Breast epithelium (tissue), 4 donors: ENCODE results near the gene TTPAL. TPM values are rescaled to one million over a fixed set of nuclear protein-coding genes. Genes with fewer than 3 reads are reported as not detected.

ENCODE experiments used
- DNase-seq, 2 donors: peaks; one replicate each; pipeline ENCODE4 v3.0.0-alpha.2; 2019; ENCODE audit warnings: low spot score in 2 of 2
- H3K27ac ChIP-seq, 2 donors: fragments of 200-600 bp; sonication (generic) in 1 of 2; one replicate each; pipeline ENCODE4 v1.5.1; 2016 to 2019; ENCODE audit warnings: mild to moderate bottlenecking in 1 of 2
- H3K27me3 ChIP-seq, 2 donors: fragments of 200-600 bp; sonication (generic) in 1 of 2; one replicate each; pipeline versions ENCODE4 v1.5.1 to v1.6.0; 2017 to 2019; ENCODE audit warnings: control low read depth in 1 of 2, mild to moderate bottlenecking in 1 of 2
- H3K36me3 ChIP-seq: fragments of 200-600 bp; one replicate; pipeline ENCODE4 v1.5.1; 2019
- H3K4me1 ChIP-seq, 2 donors: fragments of 200-600 bp; sonication (generic); one replicate each; pipeline ENCODE4 v1.5.1; 2016 to 2019; ENCODE audit warnings: control low read depth in 1 of 2
- H3K4me3 ChIP-seq, 3 donors: fragments of 200-600 bp; sonication (generic); 1 replicate in 2 of 3; 2 replicates in 1 of 3; pipeline ENCODE4 v1.5.1; 2016 to 2019; ENCODE audit warnings: mild to moderate bottlenecking in 3 of 3, moderate library complexity in 2 of 3
- H3K9me3 ChIP-seq, 2 donors: fragments of 200-600 bp; sonication (generic) in 1 of 2; one replicate each; pipeline ENCODE4 v1.5.1; 2016 to 2019; ENCODE audit warnings: control low read depth in 1 of 2
- CTCF ChIP-seq, 3 donors: fragments of 450-650 bp; IDR thresholded peaks; one replicate each; pipeline ENCODE4 v1.5.1; 2016 to 2017; ENCODE audit warnings: antibody characterized with exemption in 3 of 3, mild to moderate bottlenecking in 3 of 3, moderate library complexity in 3 of 3
- POLR2A ChIP-seq: fragments of 450-650 bp; IDR thresholded peaks from one replicate; pipeline ENCODE4 v1.6.1; 2016; ENCODE audit warnings: antibody characterized with exemption, mild to moderate bottlenecking, moderate library complexity
- POLR2AphosphoS5 ChIP-seq, 3 donors: sonication (generic); formaldehyde crosslinking; IDR thresholded peaks; one replicate each; pipeline ENCODE4 v1.6.1; 2017; ENCODE audit warnings: antibody characterized with exemption in 3 of 3
- intact Hi-C: fragments of 100-400 bp; cut with DNase I; formaldehyde crosslinking; loops from one replicate; pipeline ENCODE4 v1.15.1; 2023; ENCODE audit warnings: low total_unique reads
- total RNA-seq, 3 donors: library from RNA; depleted of rRNA; stranded (reverse); fragments of >200 nt; gene quantifications; one replicate each; pipeline ENCODE4 v1.1.0, GENCODE V29; 2016

TTPAL gene
- total RNA-seq, 3 donors from 2014 or later, result 13.5 to 40.8 (median 14.7) TPM

GRCh38 chr20:44435630-44436335, 39.9 kb upstream of the TTPAL start:
- Histone ChIP-seq H3K4me3 (no peak overlapping the region), H3K27ac (no peak overlapping the region), H3K4me1 (no peaks in the 10 kb centered on the region), H3K36me3 (no peaks in the 10 kb centered on the region), H3K9me3 (no peaks in the 10 kb centered on the region), H3K27me3 (no peaks in the 10 kb centered on the region)
- intact Hi-C loops, result no loop called here
- no peak for DNase-seq
- TF ChIP-seq POLR2A (no peak), CTCF (IDR thresholded peaks at IDR 0.05) (no peak), POLR2AphosphoS5 (IDR thresholded peaks at IDR 0.05) (no peak)

GRCh38 chr20:44436393-44436792, 39.3 kb upstream of the TTPAL start:
- intact Hi-C loops, result no loop called here
- Histone ChIP-seq H3K4me3 (no peak overlapping the region), H3K9me3 (no peaks in the 10 kb centered on the region), H3K36me3 (no peaks in the 10 kb centered on the region), H3K27me3 (no peaks in the 10 kb centered on the region), H3K27ac (no peak overlapping the region), H3K4me1 (no peaks in the 10 kb centered on the region)
- TF ChIP-seq POLR2A (no peak), CTCF (IDR thresholded peaks at IDR 0.05) (no peak), POLR2AphosphoS5 (IDR thresholded peaks at IDR 0.05) (no peak)
- DNase-seq, result no peak

DNA sequence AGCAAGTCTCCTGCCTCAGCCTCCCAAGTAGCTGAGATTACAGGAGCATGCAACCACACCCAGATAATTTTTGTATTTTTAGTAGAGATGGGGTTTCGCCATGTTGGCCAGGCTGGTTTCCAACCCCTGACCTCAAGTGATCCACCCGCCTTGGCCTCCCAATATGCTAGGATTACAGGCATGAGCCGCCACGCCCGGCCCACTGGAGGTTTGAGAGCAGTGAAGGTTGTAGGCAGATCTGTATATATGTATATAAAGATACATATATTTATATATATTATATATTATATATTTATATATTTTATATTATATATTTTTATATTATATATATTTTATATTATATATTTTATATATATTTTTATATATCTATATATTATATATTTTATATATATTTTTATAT, 38.2 kb upstream of the TTPAL start:
- no peaks in the 10 kb centered on the region for H3K9me3 ChIP-seq
- intact Hi-C loops, result no loop called here
- H3K36me3 ChIP-seq, result no peaks in the 10 kb centered on the region
- no peaks in the 10 kb centered on the region for H3K27me3 ChIP-seq
- TF ChIP-seq CTCF (IDR thresholded peaks at IDR 0.05), result no peak
- no peak for TF ChIP-seq POLR2AphosphoS5 (IDR thresholded peaks at IDR 0.05)
- TF ChIP-seq POLR2A, result no peak
- DNase-seq, result no peak
- no peak overlapping the region for H3K27ac ChIP-seq
- no peak overlapping the region for H3K4me3 ChIP-seq
- H3K4me1 ChIP-seq, result no peaks in the 10 kb centered on the region

- no peak overlapping the region for H3K27ac ChIP-seq
- no peaks in the 10 kb centered on the region for H3K4me1 ChIP-seq
- H3K36me3 ChIP-seq, result no peaks in the 10 kb centered on the region
- H3K9me3 ChIP-seq, result no peaks in the 10 kb centered on the region
- intact Hi-C loops, result no loop called here
- DNase-seq, result no peak
- H3K27me3 ChIP-seq, result no peaks in the 10 kb centered on the region
- no peak for TF ChIP-seq POLR2A
- no peak for TF ChIP-seq POLR2AphosphoS5 (IDR thresholded peaks at IDR 0.05)
- no peak for TF ChIP-seq CTCF (IDR thresholded peaks at IDR 0.05)
- H3K4me3 ChIP-seq, result no peak overlapping the region
These were observed 36.9 kb upstream of the TTPAL start for GRCh38 chr20:44438782-44439181.

GRCh38 chr20:44439318-44439717, 36.4 kb upstream of the TTPAL start:
- DNase-seq, result no peak
- Histone ChIP-seq H3K27ac (no peak overlapping the region), H3K4me3 (no peak overlapping the region), H3K36me3 (no peaks in the 10 kb centered on the region), H3K4me1 (no peaks in the 10 kb centered on the region), H3K27me3 (no peaks in the 10 kb centered on the region), H3K9me3 (no peaks in the 10 kb centered on the region)
- no peak for TF ChIP-seq CTCF (IDR thresholded peaks at IDR 0.05)
- no peak for TF ChIP-seq POLR2A
- TF ChIP-seq POLR2AphosphoS5 (IDR thresholded peaks at IDR 0.05), result no peak
- intact Hi-C loops, result no loop called here
